Tibial nerve (tissue), 4 donors: ENCODE measurements around the gene FIBIN.

Experiments
- EP300 ChIP-seq, 2 donors: sonication (generic); formaldehyde crosslinking; IDR thresholded peaks; one replicate each; pipeline ENCODE4 v1.6.1; 2017; ENCODE audit warnings: antibody characterized with exemption in 2 of 2, mild to moderate bottlenecking in 1 of 2
- POLR2A ChIP-seq, 2 donors: fragments of 450-650 bp; IDR thresholded peaks; one replicate each; pipeline ENCODE4 v1.6.1; 2017; ENCODE audit warnings: antibody characterized with exemption in 2 of 2, mild to moderate bottlenecking in 2 of 2, moderate library complexity in 2 of 2
- TF ChIP-seq, protein P1 (sequence below), 5 experiments: fragments of 200-600 bp in 3 of 5; fragments of 450-650 bp in 2 of 5; sonication (generic) in 3 of 5; IDR thresholded peaks; one replicate each; pipeline ENCODE4 v1.5.1; 2016 to 2019; ENCODE audit warnings: antibody characterized with exemption in 5 of 5, mild to moderate bottlenecking in 3 of 5, moderate library complexity in 2 of 5

DNA sequence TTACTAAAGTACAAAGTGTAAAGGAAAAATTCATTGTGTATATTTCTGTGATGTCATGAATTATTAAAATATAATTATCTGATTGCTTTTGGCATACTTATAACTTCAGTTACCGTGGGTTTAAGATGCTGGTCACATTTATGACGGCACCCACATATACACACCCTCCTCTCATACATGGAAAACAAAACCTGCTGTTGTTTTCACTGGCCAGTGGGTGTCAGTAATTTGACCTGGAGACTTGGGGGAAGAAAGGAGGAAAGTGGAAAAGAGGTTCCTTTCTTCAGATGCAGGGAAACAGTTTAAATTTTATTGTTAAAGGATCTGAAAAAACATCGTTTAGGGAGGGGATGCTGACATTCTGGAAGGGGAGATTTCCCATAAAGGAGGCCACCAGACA, 46.0 kb downstream of the FIBIN start:
- TF ChIP-seq, protein P1, sequence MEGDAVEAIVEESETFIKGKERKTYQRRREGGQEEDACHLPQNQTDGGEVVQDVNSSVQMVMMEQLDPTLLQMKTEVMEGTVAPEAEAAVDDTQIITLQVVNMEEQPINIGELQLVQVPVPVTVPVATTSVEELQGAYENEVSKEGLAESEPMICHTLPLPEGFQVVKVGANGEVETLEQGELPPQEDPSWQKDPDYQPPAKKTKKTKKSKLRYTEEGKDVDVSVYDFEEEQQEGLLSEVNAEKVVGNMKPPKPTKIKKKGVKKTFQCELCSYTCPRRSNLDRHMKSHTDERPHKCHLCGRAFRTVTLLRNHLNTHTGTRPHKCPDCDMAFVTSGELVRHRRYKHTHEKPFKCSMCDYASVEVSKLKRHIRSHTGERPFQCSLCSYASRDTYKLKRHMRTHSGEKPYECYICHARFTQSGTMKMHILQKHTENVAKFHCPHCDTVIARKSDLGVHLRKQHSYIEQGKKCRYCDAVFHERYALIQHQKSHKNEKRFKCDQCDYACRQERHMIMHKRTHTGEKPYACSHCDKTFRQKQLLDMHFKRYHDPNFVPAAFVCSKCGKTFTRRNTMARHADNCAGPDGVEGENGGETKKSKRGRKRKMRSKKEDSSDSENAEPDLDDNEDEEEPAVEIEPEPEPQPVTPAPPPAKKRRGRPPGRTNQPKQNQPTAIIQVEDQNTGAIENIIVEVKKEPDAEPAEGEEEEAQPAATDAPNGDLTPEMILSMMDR (IDR thresholded peaks at IDR 0.05), result no peak
- TF ChIP-seq POLR2A (IDR thresholded peaks at IDR 0.05) (no peak), EP300 (IDR thresholded peaks at IDR 0.05) (peak in 1 of 2 donors; percentile 14)
